Pancreas (tissue), 10 donors: ENCODE results near the gene BRWD1. TPM values are rescaled to one million over a fixed set of nuclear protein-coding genes. Genes with fewer than 3 reads are reported as not detected.

Experiments
- ATAC-seq, 4 donors: fragments of 200-7000 bp; cut with Tn5 transposase; one replicate each; pipeline versions ENCODE4 v1.8.0 to v1.9.1; 2020; ENCODE audit warnings: mild to moderate bottlenecking in 4 of 4, moderate library complexity in 4 of 4
- DNase-seq, 6 donors: peaks; one replicate each; pipeline ENCODE4 v3.0.0-alpha.2; 2020
- FAIRE-seq: peaks from 2 replicates; lab custom pipeline; 2012; peaks lifted over from hg19 to GRCh38; lab: Jason Lieb, UNC
- H3K27ac ChIP-seq, 4 donors: fragments of 200-600 bp; sonication (generic); 1 replicate in 3 of 4; 2 replicates in 1 of 4; pipeline versions ENCODE4 v1.5.0 to v1.8.0; 2020
- H3K27me3 ChIP-seq, 4 donors: fragments of 200-600 bp; one replicate each; pipeline ENCODE4 v1.8.0; 2021
- H3K36me3 ChIP-seq, 3 donors: fragments of 200-600 bp; sonication (generic) in 1 of 3; one replicate each; pipeline versions ENCODE4 v1.5.0 to v1.8.0; 2020 to 2021
- H3K4me1 ChIP-seq, 3 donors: fragments of 200-600 bp; one replicate each; pipeline ENCODE4 v1.8.0; 2021
- H3K4me3 ChIP-seq, 4 donors: fragments of 200-600 bp; sonication (generic) in 2 of 4; one replicate each; pipeline versions ENCODE4 v1.5.0 to v1.8.0; 2020 to 2021
- H3K9me3 ChIP-seq, 4 donors: fragments of 200-600 bp; one replicate each; pipeline ENCODE4 v1.8.0; 2021
- CTCF ChIP-seq, 4 donors: fragments of 200-600 bp; sonication (generic) in 3 of 4; IDR thresholded peaks; one replicate each; pipeline versions ENCODE4 v1.5.0 to v1.8.0; 2021; ENCODE audit warnings: antibody characterized with exemption in 4 of 4
- WGBS, 2 donors: extraction: QIAGEN DNeasy Blood & Tissue Kit; methylation state at CpG; one replicate each; pipeline ENCODE4 v1.1.7; 2013; 5-methylcytosine and 5-hydroxymethylcytosine counted together
- intact Hi-C, 3 donors: fragments of 100-400 bp; cut with DNase I; formaldehyde crosslinking; loops; one replicate each; pipeline versions ENCODE4 v1.11.1 to v1.14.2; 2022
- polyA plus RNA-seq, 2 donors: library from polyadenylated mRNA; stranded (reverse); fragments of 200-250 nt; gene quantifications; one replicate each; pipeline ENCODE4 v1.2.3, GENCODE V29; 2013
- total RNA-seq, 6 donors: library from RNA; stranded (reverse); fragmentation: NEBNext Ultra II Directional in 4 of 6; extraction: Animal tissue kit (Norgen Biotek cat#: 25700) in 4 of 6; gene quantifications; one replicate each; pipeline versions ENCODE4 v1.2.1 to v1.2.4, GENCODE V29; 2021 to 2023
- donor health status: healthy with polysubstance abuse.
- donor health status: DM: no; HTN: no; CAD: no; lungs with moderate emphysema.
- donor health status: DM: no; HTN: no; CAD: no.
- donor health status: control.
- donor health status: control.
- donor health status: Bipolar disorder and iron deficiency.
- donor health status: DM: yes; HTN: yes; CAD: no.
- donor health status: DM: no; HTN: no; CAD: no.
- donor health status: DM: no; HTN: no; CAD: no.
- donor health status: DM: yes; HTN: yes; CAD: no.

The BRWD1 gene
- total and polyA plus RNA-seq, 8 donors: 7.4 to 31.7 (median 22.5) TPM

DNA sequence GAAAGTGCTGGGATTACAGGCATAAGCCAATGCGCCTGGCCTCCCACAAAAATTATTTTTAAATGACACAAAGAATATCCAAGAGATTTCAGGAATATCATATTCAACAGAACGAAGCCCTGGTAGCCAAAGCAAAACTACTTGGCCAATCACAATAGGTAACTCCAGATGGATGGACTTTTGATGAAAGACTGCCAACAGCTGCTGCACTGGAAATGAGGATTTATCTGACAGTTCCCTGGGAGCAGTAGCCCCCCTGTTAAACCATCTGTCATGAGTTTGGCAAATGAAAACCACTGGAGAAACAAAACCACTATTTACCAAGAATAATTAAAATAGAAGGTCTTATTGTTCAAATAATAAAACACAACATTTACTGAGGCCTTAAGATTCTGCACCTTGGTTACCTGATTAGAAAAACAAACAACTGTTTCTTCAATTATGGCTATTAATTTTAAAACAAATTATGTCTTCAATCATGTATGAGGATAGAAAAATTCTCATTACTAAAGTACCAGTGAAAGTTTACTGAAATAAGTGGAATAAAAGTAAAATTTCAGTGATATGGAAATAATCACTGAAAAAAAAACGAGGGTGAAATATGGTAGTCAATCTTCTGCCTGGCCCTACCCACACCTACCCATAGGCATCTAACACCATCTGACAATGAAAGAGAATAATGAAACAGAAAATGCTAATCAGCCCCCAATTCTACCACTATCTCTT, 95.9 kb downstream of the BRWD1 start:
- no peaks in the 10 kb centered on the region for H3K9me3 ChIP-seq
- peaks cover 0 to 5% (median 0%) of the 10 kb centered on the region in 3 donors for H3K4me1 ChIP-seq
- peak; percentile 39 for FAIRE-seq
- no peak for DNase-seq
- peak in 2 of 4 donors; percentile 42 to 56 for ATAC-seq
- intact Hi-C loops: no loop called here
- WGBS, 2 donors: 59 to 68% methylated on average over 3 of the region's 3 CpGs
- no peak for TF ChIP-seq CTCF (IDR thresholded peaks at IDR 0.05)
- H3K27ac ChIP-seq: no peak overlapping the region
- no peak overlapping the region for H3K4me3 ChIP-seq
- peaks cover 0 to 3% (median 0%) of the 10 kb centered on the region in 3 donors for H3K36me3 ChIP-seq
- no peaks in the 10 kb centered on the region for H3K27me3 ChIP-seq

- ATAC-seq: no peak
- DNase-seq: no peak
- no peak for FAIRE-seq
- no peak overlapping the region for H3K27ac ChIP-seq
- H3K4me3 ChIP-seq: no peak overlapping the region
- no peaks in the 10 kb centered on the region for H3K9me3 ChIP-seq
- 89 to 94% methylated on average over 2 of the region's 2 CpGs for WGBS, 2 donors
- H3K27me3 ChIP-seq: no peaks in the 10 kb centered on the region
- peaks cover 0 to 5% (median 0%) of the 10 kb centered on the region in 3 donors for H3K4me1 ChIP-seq
- no peaks in the 10 kb centered on the region for H3K36me3 ChIP-seq
- intact Hi-C loops: no loop called here
- no peak for TF ChIP-seq CTCF (IDR thresholded peaks at IDR 0.05)
Observed at GRCh38 chr21:39216290-39216689, 97.1 kb downstream of the BRWD1 start.

GRCh38 chr21:39215078-39215477, 98.4 kb downstream of the BRWD1 start:
- Histone ChIP-seq H3K9me3 (no peaks in the 10 kb centered on the region), H3K27me3 (no peaks in the 10 kb centered on the region), H3K4me1 (peaks cover 0 to 5% (median 0%) of the 10 kb centered on the region in 3 donors), H3K4me3 (no peak overlapping the region), H3K27ac (no peak overlapping the region), H3K36me3 (peaks cover 0 to 7% (median 0%) of the 10 kb centered on the region in 3 donors)
- intact Hi-C loops: no loop called here
- no peak for ATAC-seq
- WGBS, 2 donors: 95% methylated on average over 7 of the region's 7 CpGs
- no peak for DNase-seq
- FAIRE-seq: no peak
- no peak for TF ChIP-seq CTCF (IDR thresholded peaks at IDR 0.05)

DNA sequence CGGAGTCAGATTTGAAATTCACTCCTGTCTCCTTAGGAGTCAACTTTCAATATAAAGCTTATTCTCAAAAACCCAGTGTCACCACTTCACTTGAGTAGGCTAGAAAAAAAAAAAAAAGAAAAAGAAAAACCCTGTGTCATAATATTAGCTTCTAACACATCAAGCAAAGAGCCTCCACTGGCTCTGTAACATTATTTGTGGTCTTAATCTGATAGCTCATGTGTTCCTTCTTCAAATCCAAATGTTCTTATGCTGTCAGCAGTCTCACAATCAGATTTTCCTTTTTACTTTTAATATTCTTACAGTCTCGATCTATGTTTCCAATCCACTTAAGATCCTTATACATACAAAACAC, 104.1 kb downstream of the BRWD1 start:
- Histone ChIP-seq H3K36me3 (peaks cover 0 to 38% (median 15%) of the 10 kb centered on the region in 3 donors), H3K4me1 (no peaks in the 10 kb centered on the region), H3K4me3 (no peak overlapping the region), H3K9me3 (no peaks in the 10 kb centered on the region), H3K27ac (no peak overlapping the region), H3K27me3 (no peaks in the 10 kb centered on the region)
- WGBS, 2 donors: 92 to 94% methylated on average over 2 of the region's 2 CpGs
- FAIRE-seq: no peak
- DNase-seq: no peak
- intact Hi-C loops: no loop called here
- no peak for ATAC-seq
- TF ChIP-seq CTCF (IDR thresholded peaks at IDR 0.05): no peak
